Spleen (tissue), 11 donors: Measurements from ENCODE around the gene KIAA0825. TPM values are rescaled to one million over a fixed set of nuclear protein-coding genes. Genes with fewer than 3 reads are reported as not detected.
"Not testable (repeated sequence)": the region's sequence is repeated elsewhere in the genome, so short reads cannot be mapped to it uniquely, and the experiment has no call there.

Experiments
- DNase-seq: peaks from one replicate; pipeline ENCODE4 v3.0.0-alpha.2; 2020
- H3K27ac ChIP-seq, 8 donors: fragments of 200-600 bp; sonication (generic) in 7 of 8; 1 replicate in 4 of 8; 2 replicates in 4 of 8; pipeline versions ENCODE4 v1.5.0 to v1.8.0; 2016 to 2021; ENCODE audit warnings: inconsistent platforms in 4 of 8, mild to moderate bottlenecking in 4 of 8, moderate library complexity in 1 of 8
- H3K27me3 ChIP-seq, 7 donors: fragments of 200-600 bp; sonication (generic) in 6 of 7; replicated peaks in 1 of 7; 1 replicate in 4 of 7; 2 replicates in 3 of 7; pipeline versions ENCODE4 v1.5.0 to v1.8.0; 2016 to 2021; ENCODE audit warnings: inconsistent platforms in 3 of 7, mild to moderate bottlenecking in 1 of 7
- H3K36me3 ChIP-seq, 6 donors: fragments of 200-600 bp; sonication (generic) in 5 of 6; 1 replicate in 4 of 6; 2 replicates in 2 of 6; pipeline versions ENCODE4 v1.5.0 to v1.8.0; 2016 to 2021; ENCODE audit warnings: inconsistent platforms in 2 of 6
- H3K4me1 ChIP-seq, 6 donors: fragments of 200-600 bp; sonication (generic) in 5 of 6; 1 replicate in 3 of 6; 2 replicates in 3 of 6; pipeline versions ENCODE4 v1.5.0 to v1.8.0; 2016 to 2021; ENCODE audit warnings: inconsistent platforms in 3 of 6
- H3K4me3 ChIP-seq, 8 donors: fragments of 200-600 bp; sonication (generic) in 7 of 8; 1 replicate in 4 of 8; 2 replicates in 4 of 8; pipeline versions ENCODE4 v1.5.0 to v1.8.0; 2016 to 2021; ENCODE audit warnings: inconsistent platforms in 4 of 8, mild to moderate bottlenecking in 4 of 8, moderate library complexity in 2 of 8
- H3K9me3 ChIP-seq, 8 donors: fragments of 200-600 bp; sonication (generic) in 7 of 8; 1 replicate in 4 of 8; 2 replicates in 4 of 8; pipeline versions ENCODE4 v1.5.0 to v1.8.0; 2016 to 2021; ENCODE audit warnings: inconsistent platforms in 4 of 8
- CTCF ChIP-seq, 11 experiments: fragments of 200-600 bp in 7 of 11; fragments of 450-650 bp in 4 of 11; sonication (generic) in 4 of 11; IDR thresholded peaks in 8 of 11; conservative IDR thresholded peaks in 3 of 11; 1 replicate in 7 of 11; 2 replicates in 4 of 11; pipeline versions ENCODE4 v1.4.0 to v1.8.0; 2016 to 2021; ENCODE audit warnings: antibody characterized with exemption in 11 of 11, inconsistent platforms in 4 of 11, mild to moderate bottlenecking in 1 of 11
- POLR2A ChIP-seq, 3 donors: fragments of 450-650 bp; IDR thresholded peaks; one replicate each; pipeline ENCODE4 v1.5.1; 2017; ENCODE audit warnings: antibody characterized with exemption in 3 of 3, mild to moderate bottlenecking in 1 of 3
- POLR2AphosphoS5 ChIP-seq, 3 donors: sonication (generic); formaldehyde crosslinking; IDR thresholded peaks; one replicate each; pipeline ENCODE4 v1.5.1; 2017; ENCODE audit warnings: antibody characterized with exemption in 3 of 3
- WGBS, 5 donors: extraction: QIAGEN DNeasy Blood & Tissue Kit in 3 of 5; methylation state at CpG; one replicate each; pipeline versions ENCODE4 v1.1.5 to v1.1.7; 2013 to 2018; 5-methylcytosine and 5-hydroxymethylcytosine counted together
- intact Hi-C: fragments of 100-400 bp; cut with DNase I; formaldehyde crosslinking; loops from one replicate; pipeline ENCODE4 v1.15.0; 2023; ENCODE audit warnings: low total_unique reads
- polyA plus RNA-seq, 3 donors: library from polyadenylated mRNA; stranded (reverse); fragments of 200-250 nt; gene quantifications; one replicate each; pipeline ENCODE4 v1.2.1, GENCODE V29; 2013
- total RNA-seq, 7 donors: library from RNA; depleted of rRNA in 3 of 7; stranded (reverse); fragments of >200 nt in 3 of 7; fragmentation: NEBNext Ultra II Directional in 4 of 7; extraction: Animal tissue kit (Norgen Biotek cat#: 25700) in 4 of 7; gene quantifications; one replicate each; pipeline versions ENCODE4 v1.1.0 to v1.2.1, GENCODE V29; 2016 to 2021
- donor health status: healthy with polysubstance abuse.
- donor health status: DM: no; HTN: no; CAD: no; lungs with moderate emphysema.
- donor health status: DM: no; HTN: no; CAD: no.
- donor health status: Bipolar disorder and iron deficiency.
- donor health status: healthy.
- donor health status: DM: no; HTN: no; CAD: no.
- donor health status: DM: yes; HTN: yes; CAD: no.

The KIAA0825 gene
- total and polyA plus RNA-seq, 10 donors: 0.20 to 13.5 (median 6.0) TPM

GRCh38 chr5:94180761-94181160 is 437.6 kb downstream of the KIAA0825 start:
- no peak overlapping the region for H3K27ac ChIP-seq
- TF ChIP-seq CTCF (IDR thresholded peaks at IDR 0.05 in 8 of 11, conservative IDR thresholded peaks at IDR 0.05 in 3 of 11): no peak
- TF ChIP-seq POLR2AphosphoS5 (IDR thresholded peaks at IDR 0.05): no peak
- no peaks in the 10 kb centered on the region for H3K4me1 ChIP-seq
- no peak overlapping the region for H3K4me3 ChIP-seq
- no peaks in the 10 kb centered on the region for H3K9me3 ChIP-seq
- H3K27me3 ChIP-seq: no peaks in the 10 kb centered on the region
- no peak for DNase-seq
- intact Hi-C loops: no loop called here
- no peaks in the 10 kb centered on the region for H3K36me3 ChIP-seq

GRCh38 chr5:94175912-94176311 is 442.5 kb downstream of the KIAA0825 start:
- H3K27ac ChIP-seq: no peak overlapping the region
- no peaks in the 10 kb centered on the region for H3K36me3 ChIP-seq
- DNase-seq: no peak
- 83 to 100% (median 95%) methylated on average over 1 of the region's 1 CpG for WGBS, 5 donors
- H3K9me3 ChIP-seq: peaks cover 0 to 3% (median 0%) of the 10 kb centered on the region in 8 donors
- no peak for TF ChIP-seq CTCF (IDR thresholded peaks at IDR 0.05 in 8 of 11, conservative IDR thresholded peaks at IDR 0.05 in 3 of 11)
- no peak for TF ChIP-seq POLR2A (IDR thresholded peaks at IDR 0.05)
- TF ChIP-seq POLR2AphosphoS5 (IDR thresholded peaks at IDR 0.05): no peak
- H3K4me1 ChIP-seq: no peaks in the 10 kb centered on the region
- intact Hi-C loops: no loop called here
- no peak overlapping the region for H3K4me3 ChIP-seq
- H3K27me3 ChIP-seq: no peaks in the 10 kb centered on the region

- TF ChIP-seq POLR2AphosphoS5 (IDR thresholded peaks at IDR 0.05) (no peak), CTCF (IDR thresholded peaks at IDR 0.05 in 8 of 11, conservative IDR thresholded peaks at IDR 0.05 in 3 of 11) (no peak), POLR2A (IDR thresholded peaks at IDR 0.05) (no peak)
- no peak for DNase-seq
- 84 to 98% (median 92%) methylated on average over 2 of the region's 2 CpGs for WGBS, 5 donors
- H3K36me3 ChIP-seq: no peaks in the 10 kb centered on the region
- H3K9me3 ChIP-seq: peaks cover 0 to 3% (median 0%) of the 10 kb centered on the region in 8 donors
- no peaks in the 10 kb centered on the region for H3K4me1 ChIP-seq
- intact Hi-C loops: no loop called here
- no peaks in the 10 kb centered on the region for H3K27me3 ChIP-seq
- no peak overlapping the region for H3K27ac ChIP-seq
- H3K4me3 ChIP-seq: no peak overlapping the region
These were observed 443.5 kb downstream of the KIAA0825 start for GRCh38 chr5:94174748-94175411.

- 86 to 100% (median 91%) methylated on average over 1 of the region's 1 CpG for WGBS, 5 donors
- no peaks in the 10 kb centered on the region for H3K27me3 ChIP-seq
- no peaks in the 10 kb centered on the region for H3K36me3 ChIP-seq
- no peaks in the 10 kb centered on the region for H3K4me1 ChIP-seq
- intact Hi-C loops: no loop called here
- no peak for TF ChIP-seq POLR2A (IDR thresholded peaks at IDR 0.05)
- TF ChIP-seq POLR2AphosphoS5 (IDR thresholded peaks at IDR 0.05): no peak
- TF ChIP-seq CTCF (IDR thresholded peaks at IDR 0.05 in 8 of 11, conservative IDR thresholded peaks at IDR 0.05 in 3 of 11): no peak
- H3K4me3 ChIP-seq: no peak overlapping the region
- no peak overlapping the region for H3K27ac ChIP-seq
- peaks cover 0 to 3% (median 0%) of the 10 kb centered on the region in 8 donors for H3K9me3 ChIP-seq
- DNase-seq: no peak
These were observed 445.3 kb downstream of the KIAA0825 start for GRCh38 chr5:94173100-94173499.

GRCh38 chr5:94171070-94171469 is 447.3 kb downstream of the KIAA0825 start:
- intact Hi-C loops, H3K27me3 ChIP-seq: not testable (repeated sequence)
- WGBS, 5 donors: 86 to 92% (median 91%) methylated on average over 3 of the region's 3 CpGs

GRCh38 chr5:94170158-94170557 is 448.2 kb downstream of the KIAA0825 start:
- H3K9me3 ChIP-seq, intact Hi-C loops, H3K4me3 ChIP-seq, H3K27me3 ChIP-seq, H3K27ac ChIP-seq, H3K4me1 ChIP-seq, DNase-seq, H3K36me3 ChIP-seq: not testable (repeated sequence)
- WGBS, 5 donors: 85 to 93% (median 90%) methylated on average over 6 of the region's 6 CpGs

More at GRCh38 chr5:94171070-94171469, 447.3 kb downstream of the KIAA0825 start:
- H3K4me3 ChIP-seq, DNase-seq, H3K9me3 ChIP-seq, H3K36me3 ChIP-seq, H3K27ac ChIP-seq, H3K4me1 ChIP-seq: not testable (repeated sequence)
